NCI-H187 (cell line): Measurements from ENCODE around the gene GFOD1.
A peak's percentile ranks its signal among the peaks of the same experiment; 100 is the strongest.
"Not testable (repeated sequence)": the region's sequence is repeated elsewhere in the genome, so short reads cannot be mapped to it uniquely, and the experiment has no call there.

Source experiments
- DNase-seq, 2 experiments: peaks; one replicate each; lab custom pipeline; 2025; lab: John Stamatoyannopoulos, UW

GFOD1 gene

GRCh38 chr6:13402711-13403110, 84.7 kb downstream of the GFOD1 start:
- DNase-seq = no peak

GRCh38 chr6:13400772-13401171, 86.6 kb downstream of the GFOD1 start:
- DNase-seq = no peak

DNA sequence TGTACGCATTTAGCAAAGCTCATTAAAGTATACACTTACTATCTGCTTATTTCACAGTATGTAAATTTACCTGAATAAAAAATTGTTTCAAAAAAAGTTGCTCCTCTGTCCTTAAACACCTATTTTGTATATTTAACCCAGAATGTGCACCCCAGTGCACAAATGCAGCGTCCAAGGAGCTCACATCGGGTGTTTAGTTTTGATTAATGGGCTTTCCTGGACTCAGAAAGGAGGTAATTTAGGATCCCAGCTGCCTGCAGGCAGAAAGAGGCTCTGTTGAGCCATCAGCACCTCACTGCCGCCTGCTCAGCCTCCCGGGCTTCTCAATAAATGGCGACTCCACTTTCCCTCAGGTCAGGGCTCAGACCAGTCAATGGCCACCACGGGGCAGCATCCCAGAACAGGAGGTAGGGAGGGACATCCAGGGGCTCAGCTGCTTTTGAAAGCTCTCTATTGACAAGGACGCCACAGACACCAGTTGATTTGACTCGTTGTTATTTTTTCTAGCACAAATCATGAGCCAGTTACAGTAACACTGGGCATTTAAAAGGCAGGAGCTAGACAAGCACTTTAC, 88.9 kb downstream of the GFOD1 start:
- DNase-seq = no peak

DNA sequence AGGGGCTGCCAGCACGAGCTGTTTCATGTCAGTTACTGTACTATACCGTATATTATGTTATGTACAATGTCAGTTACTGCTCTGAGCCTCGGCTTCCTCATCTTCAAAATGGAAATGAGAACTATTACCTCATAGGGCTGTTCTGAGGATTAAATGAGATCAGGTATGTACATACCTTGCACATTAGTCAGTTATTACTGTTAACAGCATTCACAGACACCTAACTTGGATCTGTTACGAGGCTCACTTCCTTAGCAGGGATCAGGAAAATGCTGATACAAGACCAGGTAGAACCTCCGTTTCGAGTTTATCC, 89.4 kb downstream of the GFOD1 start:
- no peak for DNase-seq

DNA sequence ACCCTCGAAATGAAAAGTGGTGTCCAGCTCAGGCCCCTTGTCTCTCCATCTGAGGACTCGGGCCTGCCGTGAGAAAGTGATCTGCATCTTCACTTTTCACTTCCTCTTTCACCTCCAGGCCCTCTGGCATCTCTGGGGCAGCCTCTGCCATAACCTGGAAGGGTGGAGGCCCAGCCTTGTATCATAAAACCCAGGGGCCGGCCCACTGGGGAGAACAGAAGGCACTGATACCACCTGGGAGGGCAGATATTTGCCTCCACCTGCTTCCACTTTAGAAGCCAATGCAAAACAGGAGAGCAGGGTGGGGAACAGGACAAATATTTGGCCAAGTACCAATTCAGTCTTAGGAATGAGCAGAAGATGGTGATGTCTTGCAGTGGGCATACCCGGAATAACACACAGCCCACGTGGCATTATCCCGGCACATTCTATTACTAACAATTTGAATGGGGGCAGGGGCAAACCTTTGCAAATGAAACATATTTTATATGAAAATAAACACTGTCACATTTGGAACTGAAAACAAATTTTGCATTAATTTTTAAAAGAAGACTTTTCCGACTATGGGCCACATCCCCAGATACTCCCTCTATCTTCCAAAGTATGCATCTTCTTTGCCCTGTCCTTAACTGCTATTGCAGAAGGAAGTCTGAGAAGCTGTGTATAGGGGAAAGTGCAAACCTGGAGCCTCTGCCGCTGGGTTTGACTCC, 89.9 kb downstream of the GFOD1 start:
- no peak for DNase-seq

GRCh38 chr6:13396241-13396792, 91.1 kb downstream of the GFOD1 start:
- no peak for DNase-seq

DNA sequence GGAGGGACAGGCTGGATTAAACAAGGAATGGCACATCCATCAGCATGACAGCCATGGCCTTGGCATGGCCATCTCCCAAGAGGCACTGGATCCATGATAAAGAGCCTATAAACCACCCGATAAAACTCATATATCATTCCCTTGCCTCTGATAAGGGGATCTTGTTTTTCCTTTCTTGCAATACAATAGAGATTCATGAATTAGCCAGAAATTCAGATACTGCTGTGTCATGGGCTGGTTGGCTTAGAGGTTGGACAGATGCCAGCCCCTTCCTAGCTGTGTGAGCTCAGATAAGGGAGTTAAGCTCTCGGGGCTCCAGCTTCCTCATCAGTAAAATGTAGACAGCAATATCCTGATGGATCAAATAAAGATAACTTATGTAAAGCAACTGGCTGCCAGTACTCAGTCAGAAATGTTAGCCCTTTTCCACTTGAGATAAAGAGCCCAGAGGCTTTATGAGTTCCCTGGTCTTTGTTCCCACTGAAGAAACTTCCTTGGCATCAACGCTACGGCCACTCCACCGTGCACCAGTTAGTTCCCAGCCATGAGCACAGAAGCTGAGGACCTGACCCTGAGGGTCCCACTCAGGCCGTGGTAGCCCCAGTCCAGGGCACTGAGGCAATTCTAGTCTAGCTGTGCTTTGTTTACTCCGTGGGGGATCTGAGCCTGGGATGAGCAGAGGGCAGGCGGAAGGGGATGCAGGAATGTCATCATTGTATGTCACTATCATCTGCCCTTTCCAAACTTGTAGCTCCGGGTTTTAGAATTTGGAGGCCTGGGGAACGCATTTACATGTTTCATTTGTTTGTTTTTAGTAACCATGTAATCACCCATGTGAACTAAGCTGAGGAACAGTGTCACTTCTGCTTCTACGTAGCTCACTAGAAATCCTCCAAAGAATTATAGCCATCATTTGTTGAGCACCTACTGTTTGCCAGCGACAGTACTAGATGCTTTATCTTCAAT, 91.8 kb downstream of the GFOD1 start:
- no peak for DNase-seq

DNA sequence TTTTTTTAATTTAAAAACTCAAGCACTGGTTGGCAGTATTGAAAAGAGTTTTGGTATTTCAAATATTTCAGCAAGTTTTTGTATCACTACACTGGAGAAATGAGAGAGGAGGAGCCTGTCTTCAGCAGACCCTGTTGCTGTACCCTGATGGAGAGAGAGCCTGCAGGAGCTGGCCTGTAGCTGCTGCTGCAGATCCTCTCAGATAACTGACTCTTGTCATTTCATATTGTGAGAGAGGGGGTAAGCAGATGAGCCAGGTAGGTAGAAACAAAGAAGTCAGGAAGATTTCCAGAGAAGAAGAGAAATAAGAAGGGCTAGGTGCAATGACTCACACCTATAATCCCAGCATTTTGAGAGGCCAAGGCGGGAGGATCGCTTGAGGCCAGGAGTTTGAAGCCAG, 94.9 kb downstream of the GFOD1 start:
- DNase-seq = no peak

GRCh38 chr6:13391537-13391936, 95.9 kb downstream of the GFOD1 start:
- DNase-seq = no peak

DNA sequence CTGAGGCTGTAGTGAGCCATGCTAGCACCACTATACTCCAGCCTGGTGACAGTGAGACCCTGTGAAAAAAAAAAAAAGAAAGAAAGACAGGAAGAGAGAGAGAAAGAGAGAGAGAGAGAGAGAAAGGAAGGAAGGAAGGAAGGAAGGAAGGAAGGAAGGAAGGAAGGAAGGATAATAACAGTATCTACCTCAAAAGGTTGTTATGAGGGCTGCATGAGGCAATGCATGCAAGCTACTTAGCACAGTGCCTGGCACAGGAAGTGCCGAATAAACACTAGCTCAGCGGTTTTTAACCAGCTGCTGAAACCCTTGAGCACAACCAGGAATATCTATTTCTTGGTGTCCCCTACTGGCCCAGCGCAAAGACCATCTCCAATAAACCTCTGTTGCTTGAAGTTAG, 96.7 kb downstream of the GFOD1 start:
- no peak for DNase-seq

DNA sequence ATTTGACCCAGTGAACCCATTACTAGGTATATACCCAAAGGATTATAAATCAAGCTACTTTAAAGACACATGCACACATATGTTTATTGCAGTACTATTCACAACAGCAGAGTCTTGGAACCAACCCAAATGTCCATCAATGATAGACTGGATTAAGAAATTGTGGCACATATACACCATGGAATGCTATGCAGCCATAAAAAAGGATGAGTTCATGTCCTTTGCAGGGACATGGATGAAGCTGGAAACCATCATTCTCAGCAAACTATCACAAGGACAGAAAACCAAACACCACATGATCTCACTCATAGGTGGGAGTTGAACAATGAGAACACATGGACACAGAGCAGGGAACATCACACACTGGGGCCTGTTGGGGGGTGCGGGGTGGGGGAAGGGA, 98.2 kb downstream of the GFOD1 start:
- not testable (repeated sequence) for DNase-seq

DNA sequence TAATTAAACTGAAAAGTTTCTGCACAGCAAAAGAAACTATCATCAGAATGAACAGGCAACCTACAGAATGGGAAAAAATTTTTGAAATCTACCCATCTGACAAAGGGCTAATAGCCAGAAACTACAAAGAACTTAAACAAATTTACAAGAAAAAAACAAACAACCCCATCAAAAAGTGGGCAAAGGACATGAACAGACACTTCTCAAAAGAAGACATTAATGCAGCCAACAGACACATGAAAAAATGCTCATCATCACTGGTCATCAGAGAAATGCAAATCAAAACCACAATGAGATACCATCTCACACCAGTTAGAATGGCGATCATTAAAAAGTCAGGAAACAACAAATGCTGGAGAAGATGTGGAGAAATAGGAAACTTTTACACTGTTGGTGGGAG, 98.6 kb downstream of the GFOD1 start:
- not testable (repeated sequence) for DNase-seq

- no peak for DNase-seq
Measured at GRCh38 chr6:13384966-13385365, 102.4 kb downstream of the GFOD1 start.

GRCh38 chr6:13384506-13384905, 102.9 kb downstream of the GFOD1 start:
- no peak for DNase-seq

DNA sequence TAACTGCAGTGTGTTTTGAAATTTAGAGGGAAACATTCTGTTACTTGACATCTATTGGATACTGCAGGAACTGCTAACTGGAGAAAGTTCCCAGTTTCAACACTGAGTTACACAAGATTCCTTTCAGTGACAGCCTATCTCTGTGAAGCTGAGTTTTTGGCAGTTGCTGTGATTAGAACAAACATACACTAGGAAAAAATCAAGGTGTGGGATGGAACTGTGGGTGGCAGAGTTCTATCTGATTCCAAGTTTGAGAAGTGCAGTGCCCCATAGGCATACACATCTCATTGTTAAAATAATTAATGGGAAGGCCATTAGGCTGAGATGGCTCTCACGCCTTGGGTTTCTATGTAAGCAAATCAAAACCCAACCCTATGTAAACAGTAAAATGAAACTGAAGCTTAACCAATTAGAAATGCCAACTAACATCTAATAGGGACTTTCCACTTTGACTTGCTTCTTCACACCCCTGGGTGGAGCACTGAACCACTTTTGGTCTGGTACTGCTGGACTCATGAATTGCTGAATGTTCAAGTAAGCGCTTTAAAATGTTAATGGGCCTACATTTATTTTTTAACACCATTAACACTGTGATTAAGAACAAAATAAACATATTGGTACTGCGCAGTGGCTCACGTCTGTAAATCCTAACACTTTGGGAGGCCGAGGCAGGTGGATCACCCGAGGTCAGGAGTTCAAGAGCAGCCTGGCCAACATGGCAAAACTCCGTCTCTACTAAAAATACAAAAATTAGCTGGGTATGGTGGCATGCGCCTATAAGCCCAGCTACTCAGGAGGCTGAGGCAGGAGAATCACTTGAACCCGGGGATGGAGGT, 103.9 kb downstream of the GFOD1 start:
- DNase-seq = no peak

GRCh38 chr6:13380761-13381160, 106.6 kb downstream of the GFOD1 start:
- no peak for DNase-seq

DNA sequence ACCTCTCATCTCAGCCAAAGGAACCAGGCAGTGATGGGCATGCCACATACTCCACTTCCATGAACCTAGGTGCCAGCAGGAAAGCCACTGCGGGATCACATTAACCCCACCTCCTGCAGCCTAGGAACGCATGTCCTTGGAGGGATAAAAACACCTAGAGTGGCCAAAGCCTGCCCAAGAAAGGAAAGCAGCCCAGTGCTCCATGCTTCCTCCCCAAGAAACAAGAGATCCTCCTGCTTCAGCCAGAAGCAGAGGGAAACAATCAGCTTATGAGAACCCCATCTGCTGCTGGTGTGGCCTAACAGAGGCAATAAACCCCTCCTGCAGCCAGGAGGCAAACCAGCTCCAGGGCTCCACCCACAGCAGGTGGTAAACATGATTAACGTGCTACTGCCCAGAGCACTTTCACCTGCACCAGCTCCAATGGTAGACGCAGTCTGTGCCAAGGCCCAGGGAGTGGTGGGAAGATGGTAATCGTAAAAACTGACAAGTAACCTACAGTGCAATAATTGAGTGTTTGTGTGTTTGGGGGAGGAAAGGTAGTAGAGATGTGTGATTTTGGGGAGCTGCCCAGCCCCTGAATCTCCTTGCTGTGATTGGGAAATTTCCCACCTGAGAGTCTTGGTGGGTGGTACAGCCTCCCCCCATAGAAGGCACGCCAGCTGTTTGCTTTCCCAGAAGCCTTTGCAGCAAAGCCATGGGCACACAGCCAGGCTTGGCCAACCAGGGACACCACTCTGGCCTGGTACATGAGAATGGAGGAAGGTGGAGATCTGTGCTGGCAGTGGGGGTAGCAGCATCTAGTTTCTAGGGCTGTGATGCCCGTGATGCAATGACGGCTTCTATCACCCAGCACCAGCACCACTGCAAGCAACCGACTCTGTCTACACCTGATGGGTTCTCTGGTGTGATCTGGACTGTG, 108.5 kb downstream of the GFOD1 start:
- peak; percentile 3 to 13 for DNase-seq

DNA sequence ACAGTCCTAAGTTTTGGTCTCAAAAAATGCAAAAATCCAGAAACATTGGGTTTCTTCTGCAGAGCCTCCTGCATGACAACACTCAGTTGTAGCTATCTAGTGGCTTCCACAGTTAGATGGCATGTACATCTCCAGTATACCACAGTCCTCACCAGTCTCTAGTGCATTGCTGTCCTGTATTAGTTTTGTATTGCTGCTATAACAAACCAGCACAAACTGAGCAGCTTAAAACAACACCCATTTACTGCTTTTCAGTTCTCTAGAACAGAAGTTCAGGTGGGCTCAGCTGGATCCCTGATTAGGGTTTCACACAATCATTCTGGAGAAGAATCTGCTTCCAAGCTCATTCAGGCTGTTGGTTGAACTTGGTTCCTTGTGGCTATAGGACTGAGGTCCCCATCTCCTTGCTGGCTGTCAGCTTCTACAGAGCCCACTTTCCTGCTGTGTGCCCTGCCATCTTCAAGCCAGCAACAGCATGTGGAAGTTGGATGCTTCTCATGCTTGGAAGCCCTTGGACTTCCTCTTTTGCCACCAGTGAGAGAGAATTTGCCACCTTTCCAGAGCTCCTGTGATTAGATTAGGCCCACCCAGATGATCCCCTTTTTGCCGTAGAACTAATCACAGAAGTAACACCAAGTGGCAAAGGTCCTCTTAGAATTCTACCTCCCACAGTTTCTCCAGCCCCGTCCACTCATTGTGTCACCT, 110.2 kb downstream of the GFOD1 start:
- DNase-seq = no peak

GRCh38 chr6:13375360-13375878, 112.0 kb downstream of the GFOD1 start:
- no peak for DNase-seq

GRCh38 chr6:13373919-13374318, 113.5 kb downstream of the GFOD1 start:
- no peak for DNase-seq
